ENCODE results near the gene ALK.

The ALK gene

DNA sequence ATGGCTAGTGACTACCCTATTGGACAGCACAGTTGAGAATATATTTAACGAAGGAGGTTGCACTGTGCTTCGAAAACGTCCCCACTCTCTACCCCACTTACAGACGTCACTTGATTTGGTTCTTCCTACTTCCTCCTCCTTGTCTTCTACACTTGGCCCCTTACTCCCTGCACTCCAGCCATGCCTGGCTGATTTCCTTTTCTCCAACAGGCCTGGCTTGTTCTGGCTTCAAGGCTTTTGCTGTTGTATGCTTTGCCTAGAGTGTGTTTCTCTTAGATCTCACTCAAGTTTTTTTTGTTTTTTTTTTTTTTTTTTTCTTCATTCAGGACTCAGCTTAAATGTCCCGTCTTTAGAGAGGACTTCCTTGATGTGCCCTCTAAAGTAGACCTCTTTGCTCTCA lies 469.4 kb downstream of the ALK start:
- Histone ChIP-seq H3K9me3 (ENCODE audit: control insufficient read depth, low read depth, low read length) (no peaks in the 10 kb centered on the region), H3K27ac (ENCODE audit: low read length) (no peak overlapping the region), H3K4me3 (ENCODE audit: low read length) (no peak overlapping the region), H3K9ac (ENCODE audit: low read length) (no peak overlapping the region), H3K27me3 (ENCODE audit: control insufficient read depth, insufficient read depth, low read length) (no peaks in the 10 kb centered on the region), H3K4me1 (ENCODE audit: control insufficient read depth, low read depth, low read length) (peaks cover 13% of the 10 kb centered on the region), H3K36me3 (ENCODE audit: control insufficient read depth, low read depth, low read length) (no peaks in the 10 kb centered on the region)

- no peaks in the 10 kb centered on the region for H3K9me3 ChIP-seq (ENCODE audit: control insufficient read depth, low read depth, low read length)
- H3K27ac ChIP-seq (ENCODE audit: low read length), result no peak overlapping the region
- peaks cover 13% of the 10 kb centered on the region for H3K4me1 ChIP-seq (ENCODE audit: control insufficient read depth, low read depth, low read length)
- H3K36me3 ChIP-seq (ENCODE audit: control insufficient read depth, low read depth, low read length), result no peaks in the 10 kb centered on the region
- H3K4me3 ChIP-seq (ENCODE audit: low read length), result no peak overlapping the region
- no peaks in the 10 kb centered on the region for H3K27me3 ChIP-seq (ENCODE audit: control insufficient read depth, insufficient read depth, low read length)
- H3K9ac ChIP-seq (ENCODE audit: low read length), result no peak overlapping the region
These were observed 470.7 kb downstream of the ALK start for GRCh38 chr2:29450596-29451222.

DNA sequence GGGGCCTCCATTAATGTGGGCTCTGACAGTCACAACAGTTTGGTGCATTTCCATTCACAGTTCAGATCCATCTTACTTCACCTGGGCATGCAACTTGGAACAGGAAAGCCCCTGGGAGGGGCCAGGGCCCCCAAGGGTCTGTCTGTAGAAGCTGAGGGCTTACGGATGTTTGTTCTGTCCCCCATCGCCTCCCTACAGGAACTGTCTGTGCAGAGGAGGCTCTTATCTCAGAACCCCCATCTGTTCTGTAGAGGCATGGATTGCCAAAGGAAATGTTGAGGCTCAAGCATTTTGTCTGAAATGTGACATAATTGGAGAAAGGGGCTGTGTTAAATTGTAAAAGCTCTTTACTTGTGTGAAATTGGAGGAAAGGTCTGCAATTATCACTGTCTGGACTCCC lies 471.9 kb downstream of the ALK start:
- Histone ChIP-seq H3K27me3 (ENCODE audit: control insufficient read depth, insufficient read depth, low read length) (no peaks in the 10 kb centered on the region), H3K9ac (ENCODE audit: low read length) (no peak overlapping the region), H3K4me3 (ENCODE audit: low read length) (no peak overlapping the region), H3K9me3 (ENCODE audit: control insufficient read depth, low read depth, low read length) (no peaks in the 10 kb centered on the region), H3K27ac (ENCODE audit: low read length) (no peak overlapping the region), H3K36me3 (ENCODE audit: control insufficient read depth, low read depth, low read length) (no peaks in the 10 kb centered on the region), H3K4me1 (ENCODE audit: control insufficient read depth, low read depth, low read length) (peaks cover 13% of the 10 kb centered on the region)

DNA sequence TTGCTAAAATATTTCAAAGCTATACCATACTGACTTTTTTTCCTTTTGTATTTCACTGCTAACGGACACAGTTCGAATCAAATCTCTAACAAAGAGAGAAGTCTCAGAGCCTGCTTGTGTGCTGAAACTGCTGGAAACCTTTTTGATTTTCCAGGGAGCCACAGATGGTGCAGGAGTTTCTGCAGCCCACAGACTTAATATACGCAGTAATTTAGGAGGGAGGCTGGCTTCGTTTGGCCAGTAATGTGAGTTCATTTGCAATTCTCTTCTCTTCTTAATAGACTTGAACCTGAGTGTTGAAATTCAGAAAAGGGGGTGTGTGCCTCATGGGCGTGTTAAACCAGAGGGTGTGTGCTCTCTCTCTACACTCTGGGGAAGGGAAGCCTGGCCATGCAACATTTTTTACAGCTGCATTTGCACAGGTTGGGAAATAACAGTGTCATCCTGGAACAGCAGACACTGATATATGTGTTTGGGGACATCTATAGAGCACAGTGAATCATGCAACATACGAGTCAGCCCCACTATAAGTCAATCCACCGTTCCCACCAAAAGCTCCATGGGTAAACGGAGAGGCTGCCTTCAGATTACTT lies 473.2 kb downstream of the ALK start:
- Histone ChIP-seq H3K9ac (ENCODE audit: low read length) (no peak overlapping the region), H3K4me3 (ENCODE audit: low read length) (no peak overlapping the region), H3K27me3 (ENCODE audit: control insufficient read depth, insufficient read depth, low read length) (no peaks in the 10 kb centered on the region), H3K9me3 (ENCODE audit: control insufficient read depth, low read depth, low read length) (no peaks in the 10 kb centered on the region), H3K4me1 (ENCODE audit: control insufficient read depth, low read depth, low read length) (peaks cover 13% of the 10 kb centered on the region), H3K27ac (ENCODE audit: low read length) (no peak overlapping the region), H3K36me3 (ENCODE audit: control insufficient read depth, low read depth, low read length) (no peaks in the 10 kb centered on the region)

- Histone ChIP-seq H3K36me3 (ENCODE audit: control insufficient read depth, low read depth, low read length) (no peaks in the 10 kb centered on the region), H3K4me1 (ENCODE audit: control insufficient read depth, low read depth, low read length) (peaks cover 13% of the 10 kb centered on the region), H3K9me3 (ENCODE audit: control insufficient read depth, low read depth, low read length) (no peaks in the 10 kb centered on the region), H3K27me3 (ENCODE audit: control insufficient read depth, insufficient read depth, low read length) (no peaks in the 10 kb centered on the region), H3K4me3 (ENCODE audit: low read length) (no peak overlapping the region), H3K27ac (ENCODE audit: low read length) (no peak overlapping the region), H3K9ac (ENCODE audit: low read length) (no peak overlapping the region)
These were observed 473.9 kb downstream of the ALK start for GRCh38 chr2:29447513-29447912.

- Histone ChIP-seq H3K27ac (ENCODE audit: low read length) (no peak overlapping the region), H3K4me1 (ENCODE audit: control insufficient read depth, low read depth, low read length) (peaks cover 13% of the 10 kb centered on the region), H3K9ac (ENCODE audit: low read length) (no peak overlapping the region), H3K36me3 (ENCODE audit: control insufficient read depth, low read depth, low read length) (no peaks in the 10 kb centered on the region), H3K9me3 (ENCODE audit: control insufficient read depth, low read depth, low read length) (no peaks in the 10 kb centered on the region), H3K4me3 (ENCODE audit: low read length) (no peak overlapping the region), H3K27me3 (ENCODE audit: control insufficient read depth, insufficient read depth, low read length) (no peaks in the 10 kb centered on the region)
These were observed 474.5 kb downstream of the ALK start for GRCh38 chr2:29446847-29447246.

GRCh38 chr2:29444150-29444549 lies 477.2 kb downstream of the ALK start:
- H3K4me1 ChIP-seq (ENCODE audit: control insufficient read depth, low read depth, low read length), result peaks cover 13% of the 10 kb centered on the region
- H3K9ac ChIP-seq (ENCODE audit: low read length), result no peak overlapping the region
- no peaks in the 10 kb centered on the region for H3K9me3 ChIP-seq (ENCODE audit: control insufficient read depth, low read depth, low read length)
- no peak overlapping the region for H3K27ac ChIP-seq (ENCODE audit: low read length)
- H3K36me3 ChIP-seq (ENCODE audit: control insufficient read depth, low read depth, low read length), result no peaks in the 10 kb centered on the region
- no peak overlapping the region for H3K4me3 ChIP-seq (ENCODE audit: low read length)
- H3K27me3 ChIP-seq (ENCODE audit: control insufficient read depth, insufficient read depth, low read length), result no peaks in the 10 kb centered on the region

- Histone ChIP-seq H3K4me3 (ENCODE audit: low read length) (no peak overlapping the region), H3K27ac (ENCODE audit: low read length) (no peak overlapping the region), H3K9me3 (ENCODE audit: control insufficient read depth, low read depth, low read length) (no peaks in the 10 kb centered on the region), H3K4me1 (ENCODE audit: control insufficient read depth, low read depth, low read length) (peaks cover 13% of the 10 kb centered on the region), H3K9ac (ENCODE audit: low read length) (no peak overlapping the region), H3K27me3 (ENCODE audit: control insufficient read depth, insufficient read depth, low read length) (no peaks in the 10 kb centered on the region), H3K36me3 (ENCODE audit: control insufficient read depth, low read depth, low read length) (no peaks in the 10 kb centered on the region)
These were observed 477.8 kb downstream of the ALK start for GRCh38 chr2:29443627-29444026.

DNA sequence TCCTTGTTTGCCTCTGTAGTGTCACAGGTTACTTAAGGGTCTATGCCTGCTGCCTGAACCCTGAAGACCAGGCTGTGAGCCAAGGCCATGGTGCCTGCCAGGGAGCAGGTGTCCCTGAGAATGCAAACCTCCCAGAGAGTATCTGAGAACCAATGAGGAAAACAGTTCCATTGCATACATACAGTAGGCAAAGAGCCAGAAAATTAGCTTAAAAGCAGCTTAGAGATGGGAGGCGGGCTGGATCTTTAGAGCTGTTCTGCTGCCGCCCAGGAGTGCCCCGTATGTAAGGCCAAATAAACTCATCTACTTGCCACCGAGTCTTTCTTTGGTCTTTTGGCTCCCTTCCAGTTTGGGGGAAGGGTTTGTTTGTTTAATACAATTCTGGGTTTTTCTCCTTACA lies 478.2 kb downstream of the ALK start:
- H3K36me3 ChIP-seq (ENCODE audit: control insufficient read depth, low read depth, low read length), result no peaks in the 10 kb centered on the region
- no peak overlapping the region for H3K27ac ChIP-seq (ENCODE audit: low read length)
- H3K9ac ChIP-seq (ENCODE audit: low read length), result no peak overlapping the region
- H3K4me3 ChIP-seq (ENCODE audit: low read length), result no peak overlapping the region
- no peaks in the 10 kb centered on the region for H3K27me3 ChIP-seq (ENCODE audit: control insufficient read depth, insufficient read depth, low read length)
- peaks cover 8% of the 10 kb centered on the region for H3K4me1 ChIP-seq (ENCODE audit: control insufficient read depth, low read depth, low read length)
- no peaks in the 10 kb centered on the region for H3K9me3 ChIP-seq (ENCODE audit: control insufficient read depth, low read depth, low read length)

DNA sequence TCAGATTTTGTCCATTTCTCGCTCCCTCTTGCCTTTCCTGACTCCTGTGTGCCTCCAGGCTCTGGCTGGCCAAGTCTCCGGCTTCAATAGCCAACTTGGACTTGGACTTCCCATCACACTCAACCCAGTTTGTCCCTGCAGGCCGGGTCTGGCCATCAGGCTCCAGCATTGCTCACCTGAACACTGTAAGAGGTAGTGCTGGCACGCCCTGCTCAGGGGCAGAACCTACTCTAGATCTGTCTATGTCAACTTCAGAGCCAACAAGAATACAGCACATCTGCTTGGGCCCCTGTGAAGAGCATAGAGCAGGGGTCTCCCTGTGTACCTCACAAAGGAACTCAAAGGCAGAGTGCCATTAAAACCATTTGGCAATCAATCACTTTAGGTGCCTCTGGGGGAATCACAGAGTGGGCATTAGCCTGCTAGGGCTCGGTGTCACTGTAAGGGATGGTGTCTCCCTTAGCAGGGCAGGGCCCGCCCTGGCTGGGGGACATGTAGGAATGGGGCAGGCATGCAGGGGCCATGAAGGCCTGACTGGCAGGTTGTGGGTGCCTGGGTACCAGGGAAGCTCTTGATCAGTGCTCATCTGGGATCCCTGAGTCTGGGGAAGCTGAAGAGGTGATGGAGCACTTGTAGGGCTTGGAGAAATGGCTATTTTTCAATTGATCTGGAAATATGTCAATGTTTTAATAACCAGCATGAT lies 480.3 kb downstream of the ALK start:
- H3K36me3 ChIP-seq (ENCODE audit: control insufficient read depth, low read depth, low read length), result no peaks in the 10 kb centered on the region
- H3K9ac ChIP-seq (ENCODE audit: low read length), result no peak overlapping the region
- H3K4me1 ChIP-seq (ENCODE audit: control insufficient read depth, low read depth, low read length), result no peaks in the 10 kb centered on the region
- H3K27ac ChIP-seq (ENCODE audit: low read length), result no peak overlapping the region
- H3K9me3 ChIP-seq (ENCODE audit: control insufficient read depth, low read depth, low read length), result no peaks in the 10 kb centered on the region
- no peak overlapping the region for H3K4me3 ChIP-seq (ENCODE audit: low read length)
- no peaks in the 10 kb centered on the region for H3K27me3 ChIP-seq (ENCODE audit: control insufficient read depth, insufficient read depth, low read length)

DNA sequence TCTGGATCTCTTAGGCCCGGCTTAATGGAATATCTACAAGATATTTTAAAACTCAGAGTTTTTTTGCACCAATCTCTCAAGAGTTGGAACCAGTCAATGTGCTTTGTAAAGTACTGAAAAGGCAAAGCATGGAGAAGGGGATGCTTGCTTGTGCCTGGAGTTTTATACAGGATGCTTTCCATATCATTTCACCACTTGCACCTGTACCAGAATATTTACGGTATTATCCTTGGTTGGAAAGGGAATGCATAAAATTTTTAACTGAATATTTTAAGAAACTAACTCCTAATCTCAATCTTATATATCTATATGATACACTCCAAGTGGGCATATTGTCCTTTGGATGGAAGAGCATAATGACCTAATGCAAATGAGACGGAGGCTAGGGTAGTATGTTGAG lies 487.5 kb downstream of the ALK start:
- Histone ChIP-seq H3K27ac (ENCODE audit: low read length) (no peak overlapping the region), H3K4me1 (ENCODE audit: control insufficient read depth, low read depth, low read length) (no peaks in the 10 kb centered on the region)

GRCh38 chr2:29433128-29433527 lies 488.3 kb downstream of the ALK start:
- Histone ChIP-seq H3K4me1 (ENCODE audit: control insufficient read depth, low read depth, low read length) (no peaks in the 10 kb centered on the region), H3K9me3 (ENCODE audit: control insufficient read depth, low read depth, low read length) (no peaks in the 10 kb centered on the region), H3K36me3 (ENCODE audit: control insufficient read depth, low read depth, low read length) (no peaks in the 10 kb centered on the region), H3K27me3 (ENCODE audit: control insufficient read depth, insufficient read depth, low read length) (no peaks in the 10 kb centered on the region), H3K9ac (ENCODE audit: low read length) (no peak overlapping the region), H3K27ac (ENCODE audit: low read length) (no peak overlapping the region), H3K4me3 (ENCODE audit: low read length) (no peak overlapping the region)

More for the DNA sequence above, 487.5 kb downstream of the ALK start:
- Histone ChIP-seq H3K9me3 (ENCODE audit: control insufficient read depth, low read depth, low read length) (no peaks in the 10 kb centered on the region), H3K4me3 (ENCODE audit: low read length) (no peak overlapping the region), H3K36me3 (ENCODE audit: control insufficient read depth, low read depth, low read length) (no peaks in the 10 kb centered on the region), H3K9ac (ENCODE audit: low read length) (no peak overlapping the region), H3K27me3 (ENCODE audit: control insufficient read depth, insufficient read depth, low read length) (no peaks in the 10 kb centered on the region)

Measured in iPS-18a (cell line).